GM19452 (cell line): ENCODE data around the gene COMMD2.
A peak's percentile ranks its signal among the peaks of the same experiment; 100 is the strongest.

Experiments used
- ATAC-seq: cut with Tn5 transposase; IDR thresholded peaks from one replicate; pipeline ENCODE4 v1.9.1; 2021; ENCODE audit not compliant: unreplicated experiment

COMMD2 gene

DNA sequence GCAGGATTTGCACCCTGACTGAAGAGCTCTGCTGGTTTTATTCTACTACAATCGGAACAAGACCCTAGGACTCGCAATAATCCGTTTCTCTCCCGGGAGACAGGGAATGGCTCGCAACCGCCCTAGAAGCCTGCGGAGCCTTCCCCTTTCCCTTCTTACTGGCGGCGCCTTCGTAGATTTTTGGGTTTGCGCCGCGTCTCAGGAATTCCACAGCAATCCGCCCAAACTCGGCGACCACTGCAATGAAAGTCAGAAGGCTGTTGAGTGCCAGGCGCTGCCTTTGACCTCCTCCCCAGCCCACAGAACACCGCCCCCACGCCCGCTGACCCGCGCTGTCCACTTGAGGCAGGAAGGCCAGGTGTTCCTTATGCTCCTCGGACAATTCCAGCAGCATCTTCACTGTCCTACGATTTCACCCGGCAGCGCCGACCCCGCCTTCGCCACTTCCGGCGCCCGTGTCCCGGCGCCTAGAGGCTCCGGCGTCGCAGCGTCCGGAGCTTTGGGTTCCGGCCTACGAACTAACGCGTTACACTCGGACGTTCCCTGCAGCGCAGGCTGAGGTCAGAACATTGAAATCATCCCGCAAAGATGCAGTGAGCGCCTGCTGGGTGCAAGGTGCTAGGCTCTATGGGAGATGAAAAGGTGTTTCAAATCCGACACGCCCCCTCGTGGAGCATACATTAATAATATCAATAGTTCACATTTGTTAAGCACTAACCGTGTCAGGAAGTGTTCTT lies at the start of gene COMMD2:
TSS of gene COMMD2 (minus strand) at position 439 of the 737 bp plus-strand sequence. CDS start at position 394, 45 bp downstream.
- peak; percentile 100 for ATAC-seq

GRCh38 chr3:149801639-149802038 lies 49.4 kb upstream of the COMMD2 start:
- no peak for ATAC-seq

GRCh38 chr3:149801195-149801594 lies 48.9 kb upstream of the COMMD2 start:
- ATAC-seq, result no peak

DNA sequence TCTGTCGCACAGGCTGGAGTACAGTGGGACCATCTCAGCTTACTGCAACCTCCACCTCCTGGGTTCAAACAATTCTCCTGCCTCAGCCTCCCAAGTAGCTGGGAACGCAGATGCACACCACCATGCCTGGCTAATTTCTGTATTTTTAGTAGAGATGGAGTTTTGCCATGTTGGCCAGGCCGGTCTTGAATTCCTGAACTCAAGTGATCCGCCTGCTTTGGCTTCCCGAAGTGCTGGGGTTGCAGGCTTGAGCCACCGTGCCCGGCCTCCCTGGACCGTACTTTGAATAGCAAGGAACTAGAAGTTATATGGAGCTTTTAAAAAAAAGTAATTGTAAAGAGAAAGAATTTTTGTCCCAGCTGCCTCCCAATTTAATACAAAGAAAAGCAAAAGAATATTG lies 48.4 kb upstream of the COMMD2 start:
- ATAC-seq, result no peak

DNA sequence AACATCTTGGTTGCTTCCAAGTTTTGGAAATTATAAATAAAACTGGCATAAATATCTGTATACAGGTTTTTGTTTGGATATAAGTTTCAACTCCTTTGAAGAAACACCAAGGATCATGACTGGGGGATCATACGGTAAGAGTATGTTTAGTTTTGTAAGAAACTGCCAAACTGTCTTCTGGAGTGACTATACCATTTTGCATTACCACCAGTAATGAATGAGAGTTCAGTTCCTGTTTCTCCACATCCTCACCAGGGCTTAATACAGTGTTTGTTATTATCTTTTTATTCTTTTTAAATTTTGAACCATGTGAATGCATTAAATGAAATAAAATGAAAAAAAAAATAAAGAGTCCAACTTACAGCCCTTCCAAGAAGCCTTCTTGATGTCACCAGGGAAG lies 43.7 kb upstream of the COMMD2 start:
- no peak for ATAC-seq

GRCh38 chr3:149792452-149793270 lies 40.4 kb upstream of the COMMD2 start, which contains the start of gene ANKUB1:
ANKUB1 (minus strand) TSS chr3:149792554; CDS start chr3:149792366, 188 bp downstream.
- no peak for ATAC-seq

DNA sequence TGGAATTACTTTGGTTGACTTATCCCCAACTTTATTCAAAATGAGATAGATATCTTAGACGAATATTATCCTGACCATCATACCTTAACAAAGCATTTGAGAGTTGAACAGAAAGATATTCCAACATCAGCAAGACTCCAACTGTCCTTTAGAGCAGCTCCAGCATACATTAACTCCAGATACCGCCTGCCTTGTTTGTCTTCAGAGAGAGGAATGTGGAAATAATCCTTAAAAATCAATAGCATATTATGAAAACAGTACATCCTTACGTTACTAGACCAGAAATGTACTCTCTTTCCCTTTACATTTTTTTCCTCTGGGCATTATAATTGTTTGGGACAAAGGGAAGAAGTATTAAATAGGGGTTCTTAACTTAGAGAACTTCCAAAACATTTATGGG lies 38.4 kb upstream of the COMMD2 start:
- no peak for ATAC-seq

DNA sequence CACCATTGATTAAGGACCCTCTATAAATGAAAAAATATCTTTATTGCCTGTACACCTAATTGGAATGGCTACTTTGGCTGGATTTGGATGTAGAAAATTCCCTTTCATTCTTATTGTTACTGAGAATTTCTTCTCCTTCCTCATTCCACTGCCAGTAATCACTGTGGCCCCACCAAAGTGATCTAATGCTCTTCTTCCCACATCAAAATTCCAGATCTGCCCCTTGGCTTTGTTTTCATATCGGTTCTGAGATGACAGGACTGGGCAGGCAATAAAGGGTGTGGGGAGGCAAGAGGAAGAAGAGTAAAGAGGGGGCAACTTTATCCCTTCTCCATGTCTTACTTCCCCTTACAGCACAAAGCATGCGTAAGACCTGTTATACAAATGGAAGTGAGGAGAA lies 38.0 kb upstream of the COMMD2 start:
- no peak for ATAC-seq

GRCh38 chr3:149784064-149784704 lies 31.9 kb upstream of the COMMD2 start:
- no peak for ATAC-seq

DNA sequence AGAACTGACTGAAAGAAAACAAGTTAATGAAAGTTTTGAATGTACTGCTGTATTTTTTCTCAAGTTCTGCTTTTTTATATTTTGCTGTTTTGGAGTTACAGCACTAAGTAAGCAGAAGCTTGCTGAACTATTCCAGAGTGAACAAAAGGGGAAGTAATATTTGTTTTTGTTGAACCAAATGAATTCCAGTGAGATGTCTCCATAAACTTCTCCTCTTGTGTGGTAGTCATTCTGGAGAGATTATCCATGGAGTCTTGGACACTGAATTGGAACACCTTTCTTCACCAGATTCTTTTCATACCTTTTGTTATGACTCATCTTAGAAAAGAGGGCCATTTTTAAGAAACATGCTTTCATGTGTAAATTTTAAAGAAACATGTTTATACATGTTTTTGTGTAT lies 31.3 kb upstream of the COMMD2 start:
- no peak for ATAC-seq

GRCh38 chr3:149781741-149782140 lies 29.5 kb upstream of the COMMD2 start:
- ATAC-seq, result no peak

DNA sequence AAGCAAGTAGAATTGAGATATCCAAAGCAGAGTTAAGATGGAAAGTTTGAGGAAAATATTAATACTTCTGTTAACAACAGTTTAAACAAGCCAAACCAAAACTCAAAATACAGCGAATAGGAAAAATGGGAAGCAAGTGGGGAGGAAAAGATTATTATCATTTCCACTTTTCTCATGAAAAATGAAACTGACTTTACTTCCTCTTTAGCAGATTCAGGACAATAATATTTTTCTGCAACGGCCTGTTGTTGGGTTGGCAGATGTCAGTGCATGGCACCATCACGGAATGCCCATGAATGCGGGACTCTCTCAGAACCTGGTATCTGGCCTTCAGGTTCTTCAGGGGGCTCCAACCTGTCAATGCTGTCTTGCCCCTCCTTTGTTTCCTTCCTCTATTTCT lies 28.9 kb upstream of the COMMD2 start:
- no peak for ATAC-seq

DNA sequence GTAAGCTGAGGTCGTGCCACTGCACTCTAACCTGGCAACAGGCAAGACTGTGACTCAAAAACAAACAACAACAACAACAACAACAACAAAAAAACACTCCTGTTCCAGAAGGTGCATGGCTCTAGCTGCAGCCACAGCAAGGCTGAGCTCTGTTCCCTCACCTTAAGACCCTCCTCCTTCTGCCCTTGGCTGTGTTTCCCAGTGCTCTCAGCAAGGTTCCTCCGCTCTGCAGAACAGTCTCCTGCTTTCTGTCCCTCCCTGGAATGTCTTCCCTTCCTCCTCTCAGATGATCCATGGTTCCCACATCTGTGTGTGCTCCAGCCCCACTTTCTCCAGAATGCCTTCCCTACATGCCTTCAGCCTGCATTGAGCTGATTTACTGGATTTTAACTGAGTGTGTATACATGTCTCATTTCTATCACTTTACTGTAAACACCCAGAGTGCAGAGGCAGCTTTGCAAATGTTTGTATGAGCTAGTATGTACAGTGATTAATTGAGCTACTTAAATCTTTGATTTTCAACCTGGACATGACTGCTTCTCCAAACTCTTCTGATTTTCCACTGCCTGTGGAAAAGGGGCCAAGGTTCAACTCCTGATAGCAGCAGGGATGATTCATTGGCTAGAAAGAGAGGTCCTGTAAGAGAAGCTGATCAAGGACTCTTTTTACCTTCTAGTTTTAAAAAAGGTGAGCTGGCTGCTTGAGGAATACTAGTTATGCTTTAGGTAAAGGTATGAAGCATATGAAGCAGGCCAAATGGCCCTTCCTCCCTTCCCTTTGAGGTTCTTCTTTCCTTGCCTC lies 25.3 kb upstream of the COMMD2 start:
- no peak for ATAC-seq

DNA sequence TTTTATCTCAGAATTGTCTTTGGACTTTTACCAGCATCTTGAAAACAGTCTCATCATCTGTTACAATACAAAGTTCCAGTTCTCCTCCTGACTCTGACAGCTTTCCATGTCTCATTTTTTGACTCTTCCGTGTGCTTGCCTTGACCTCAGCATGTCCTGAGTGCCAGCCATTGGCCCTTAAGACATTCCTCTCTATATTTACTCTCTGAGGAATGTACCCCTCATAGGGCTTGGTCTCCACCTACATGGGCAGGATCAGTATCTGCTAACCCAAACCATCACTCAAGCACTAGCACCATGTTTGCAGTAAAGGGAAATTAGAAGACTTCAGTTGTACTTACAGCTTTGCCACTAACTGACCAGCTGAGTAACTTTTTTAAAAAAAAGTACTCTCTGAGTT lies 23.9 kb upstream of the COMMD2 start:
- no peak for ATAC-seq

DNA sequence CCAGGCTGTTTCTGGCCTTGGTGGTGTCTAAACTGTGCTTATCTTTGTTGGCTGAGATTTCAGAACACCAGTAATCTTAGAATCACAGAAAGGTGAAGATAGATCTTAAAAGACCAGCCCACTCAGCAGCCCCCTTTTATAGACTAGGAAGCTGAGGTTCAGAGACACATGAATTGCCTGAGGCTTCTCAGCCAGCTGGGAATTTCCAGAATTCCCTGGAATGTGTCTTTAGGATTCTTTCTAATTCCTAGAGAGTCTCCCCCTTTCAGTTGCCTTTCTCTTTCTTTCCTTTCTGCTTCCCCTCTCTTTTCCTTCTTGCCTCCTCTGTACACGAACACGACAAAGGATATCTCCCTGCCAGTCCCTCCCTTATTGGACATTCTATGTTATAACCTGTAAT lies 20.6 kb upstream of the COMMD2 start:
- ATAC-seq, result no peak

- no peak for ATAC-seq
Measured at GRCh38 chr3:149771652-149772271, 19.5 kb upstream of the COMMD2 start.

- ATAC-seq, result no peak
Measured at GRCh38 chr3:149770246-149770645, 18.0 kb upstream of the COMMD2 start.

DNA sequence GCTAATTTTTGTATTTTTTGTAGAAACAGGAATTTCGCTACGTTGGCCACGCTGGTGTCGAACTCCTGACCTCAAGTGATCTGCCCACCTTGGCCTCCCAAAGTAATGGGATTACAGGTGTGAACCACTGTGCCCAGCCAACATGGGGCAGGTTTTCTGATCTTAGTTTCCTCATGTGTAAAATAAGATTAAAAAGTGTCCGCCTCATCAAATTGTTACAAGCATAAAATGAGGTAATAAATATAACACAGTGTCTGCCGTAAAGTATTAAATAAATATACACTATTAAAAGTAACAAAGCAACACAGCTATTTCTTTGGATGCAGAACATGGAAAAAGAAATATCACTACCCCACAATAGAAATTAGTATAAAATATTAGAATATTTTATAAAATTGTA lies 16.4 kb upstream of the COMMD2 start:
- ATAC-seq, result no peak

- ATAC-seq, result no peak
Measured at GRCh38 chr3:149767720-149768119, 15.4 kb upstream of the COMMD2 start.

DNA sequence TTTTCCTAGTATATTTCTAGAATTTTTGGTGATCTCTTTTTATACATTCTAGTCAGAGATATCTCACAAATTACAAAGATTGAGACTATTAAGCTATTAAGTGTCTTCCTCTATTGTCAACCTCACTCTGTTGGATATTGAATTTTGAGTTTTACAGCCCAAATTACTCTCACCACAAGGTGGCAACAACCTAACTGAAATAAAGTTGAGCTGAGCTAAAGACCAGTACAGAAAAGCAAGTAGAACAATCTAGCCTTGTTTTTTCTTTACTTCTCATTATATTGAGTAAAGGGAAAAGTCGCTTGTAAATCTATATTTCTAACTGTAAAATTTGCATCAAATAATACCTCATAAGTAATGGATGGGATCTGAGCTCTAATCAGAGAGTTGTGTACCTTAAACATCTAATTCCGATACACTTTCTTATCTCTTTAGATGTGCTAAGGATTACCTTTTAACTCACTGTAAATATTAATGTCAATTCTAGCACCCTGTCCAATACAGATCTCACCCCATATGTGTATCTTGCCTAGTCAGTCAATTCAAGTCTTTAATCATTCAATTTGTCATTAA lies 13.6 kb upstream of the COMMD2 start:
- ATAC-seq, result no peak
